Progenitor cell of endocrine pancreas (in vitro differentiated cells): ENCODE measurements around the gene TMEM184B. TPM values are rescaled to one million over a fixed set of nuclear protein-coding genes. Genes with fewer than 3 reads are reported as not detected.

Source experiments
- DNase-seq: peaks from one replicate; pipeline ENCODE4 v3.0.0; 2021; ENCODE audit warnings: low spot score; ENCODE audit not compliant: unreplicated experiment
- H3K27ac Mint-ChIP-seq: 2 replicates; pipeline ENCODE4 v1.8.0; 2021; ENCODE audit warnings: mild to moderate bottlenecking, moderate library complexity, mixed read lengths
- H3K27me3 Mint-ChIP-seq: 2 replicates; pipeline ENCODE4 v1.8.0; 2021; ENCODE audit warnings: mixed read lengths
- H3K36me3 Mint-ChIP-seq: 2 replicates; pipeline ENCODE4 v1.8.0; 2022; ENCODE audit warnings: mixed read lengths; ENCODE audit not compliant: insufficient read depth
- H3K4me1 Mint-ChIP-seq: 2 replicates; pipeline ENCODE4 v1.8.0; 2021; ENCODE audit warnings: low read depth, mixed read lengths
- H3K4me3 Mint-ChIP-seq: 2 replicates; pipeline ENCODE4 v1.8.0; 2021; ENCODE audit warnings: low read depth, mild to moderate bottlenecking, moderate library complexity, mixed read lengths
- H3K9me3 Mint-ChIP-seq: 2 replicates; pipeline ENCODE4 v1.8.0; 2021; ENCODE audit warnings: low read depth, mixed read lengths
- total RNA-seq: library from RNA; stranded (reverse); gene quantifications from 2 replicates; pipeline ENCODE4 v1.2.1, GENCODE V29; 2021
- TF ChIP-seq, protein P1 (sequence below): fragments of 200-600 bp; sonication (generic); IDR thresholded peaks from one replicate; pipeline ENCODE4 v1.5.0; 2021; ENCODE audit warnings: antibody characterized with exemption, mild to moderate bottlenecking; ENCODE audit not compliant: unreplicated experiment

Gene TMEM184B
- total RNA-seq, 1 donor from 2014 or later, result 71.7 TPM

DNA sequence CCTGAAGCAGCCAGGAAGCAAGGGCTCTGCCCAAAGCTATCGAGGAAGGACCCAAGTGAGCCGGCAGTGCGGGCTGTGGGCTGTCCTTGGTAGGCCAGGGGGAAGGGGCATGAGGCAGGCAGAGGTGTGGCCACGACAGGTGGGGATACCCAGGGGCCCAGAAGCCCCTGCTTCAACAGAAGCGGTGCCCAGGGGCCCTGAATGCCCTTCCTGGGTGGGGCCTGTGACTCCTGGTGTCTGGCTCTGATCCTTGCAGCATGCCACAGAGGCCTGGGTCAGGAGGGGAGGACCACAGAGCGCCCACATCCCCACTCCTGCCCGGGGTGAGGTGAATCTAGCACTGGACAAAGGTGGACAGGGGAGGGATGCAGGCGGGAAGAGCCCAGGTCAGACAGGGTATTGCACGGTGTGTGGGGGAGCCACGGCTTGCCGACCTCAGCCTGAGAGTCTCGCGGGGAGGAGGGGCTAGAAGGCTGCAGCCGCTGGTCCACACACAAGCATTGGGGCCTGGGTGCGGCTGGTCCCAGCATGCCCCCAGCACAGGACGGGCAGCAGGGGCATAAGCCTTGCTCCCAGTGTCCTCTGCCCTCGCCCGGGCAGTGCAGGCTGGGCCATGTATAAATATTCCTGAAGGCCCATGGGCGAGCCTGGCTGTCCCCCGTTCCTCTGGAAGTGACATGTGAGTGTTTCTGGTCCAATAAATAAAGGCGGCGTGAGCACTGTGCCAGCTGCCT, 52.0 kb downstream of the TMEM184B start:
- no peak for DNase-seq
- H3K9me3 Mint-ChIP-seq, result no peaks in the 10 kb centered on the region
- peaks cover 13% of the 10 kb centered on the region for H3K4me1 Mint-ChIP-seq

GRCh38 chr22:38220163-38220562, 52.6 kb downstream of the TMEM184B start:
- H3K4me3 Mint-ChIP-seq, result no peak overlapping the region
- H3K4me1 Mint-ChIP-seq, result peaks cover 16% of the 10 kb centered on the region
- DNase-seq, result no peak
- TF ChIP-seq, protein P1, sequence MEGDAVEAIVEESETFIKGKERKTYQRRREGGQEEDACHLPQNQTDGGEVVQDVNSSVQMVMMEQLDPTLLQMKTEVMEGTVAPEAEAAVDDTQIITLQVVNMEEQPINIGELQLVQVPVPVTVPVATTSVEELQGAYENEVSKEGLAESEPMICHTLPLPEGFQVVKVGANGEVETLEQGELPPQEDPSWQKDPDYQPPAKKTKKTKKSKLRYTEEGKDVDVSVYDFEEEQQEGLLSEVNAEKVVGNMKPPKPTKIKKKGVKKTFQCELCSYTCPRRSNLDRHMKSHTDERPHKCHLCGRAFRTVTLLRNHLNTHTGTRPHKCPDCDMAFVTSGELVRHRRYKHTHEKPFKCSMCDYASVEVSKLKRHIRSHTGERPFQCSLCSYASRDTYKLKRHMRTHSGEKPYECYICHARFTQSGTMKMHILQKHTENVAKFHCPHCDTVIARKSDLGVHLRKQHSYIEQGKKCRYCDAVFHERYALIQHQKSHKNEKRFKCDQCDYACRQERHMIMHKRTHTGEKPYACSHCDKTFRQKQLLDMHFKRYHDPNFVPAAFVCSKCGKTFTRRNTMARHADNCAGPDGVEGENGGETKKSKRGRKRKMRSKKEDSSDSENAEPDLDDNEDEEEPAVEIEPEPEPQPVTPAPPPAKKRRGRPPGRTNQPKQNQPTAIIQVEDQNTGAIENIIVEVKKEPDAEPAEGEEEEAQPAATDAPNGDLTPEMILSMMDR, result no peak
- H3K27me3 Mint-ChIP-seq, result peaks cover under 1% of the 10 kb centered on the region
- H3K27ac Mint-ChIP-seq, result peak overlapping the region; percentile 73
- no peaks in the 10 kb centered on the region for H3K9me3 Mint-ChIP-seq
- peaks cover 13% of the 10 kb centered on the region for H3K36me3 Mint-ChIP-seq

More for the DNA sequence above, 52.0 kb downstream of the TMEM184B start:
- Mint-ChIP-seq H3K4me3 (no peak overlapping the region), H3K36me3 (peaks cover 15% of the 10 kb centered on the region), H3K27ac (peak overlapping the region; percentile 69), H3K27me3 (no peaks in the 10 kb centered on the region)
- TF ChIP-seq, protein P1, result no peak

DNA sequence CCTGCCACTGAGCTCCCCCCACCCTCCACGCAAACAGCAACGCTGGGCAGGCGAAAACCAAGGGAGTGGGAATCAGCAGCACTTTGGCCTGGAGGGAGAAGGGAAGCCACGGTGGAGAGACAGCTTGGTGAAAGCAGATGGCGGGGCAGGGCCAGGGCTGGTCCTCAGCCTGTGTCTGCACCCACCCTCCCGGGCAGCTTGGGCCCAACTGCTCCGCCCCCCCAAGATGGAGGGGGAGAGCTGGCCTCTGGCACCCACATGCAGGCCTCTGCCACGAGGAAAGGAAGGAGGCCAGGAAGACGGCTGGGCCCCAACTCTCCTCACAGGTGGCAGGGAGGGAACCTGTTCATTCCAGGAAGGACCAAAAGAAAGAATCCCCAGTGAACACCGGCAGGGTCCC, 53.2 kb downstream of the TMEM184B start:
- peak overlapping the region; percentile 95 for H3K27ac Mint-ChIP-seq
- no peak for DNase-seq
- TF ChIP-seq, protein P1, result no peak
- H3K27me3 Mint-ChIP-seq, result peaks cover 4% of the 10 kb centered on the region
- H3K4me3 Mint-ChIP-seq, result no peak overlapping the region
- peaks cover 13% of the 10 kb centered on the region for H3K36me3 Mint-ChIP-seq
- no peaks in the 10 kb centered on the region for H3K9me3 Mint-ChIP-seq
- peaks cover 19% of the 10 kb centered on the region for H3K4me1 Mint-ChIP-seq

GRCh38 chr22:38218661-38219622, 53.9 kb downstream of the TMEM184B start:
- Mint-ChIP-seq H3K27ac (peak overlapping the region; percentile 95), H3K4me3 (no peak overlapping the region), H3K4me1 (peaks cover 19% of the 10 kb centered on the region), H3K9me3 (no peaks in the 10 kb centered on the region), H3K36me3 (peaks cover 13% of the 10 kb centered on the region), H3K27me3 (peaks cover 9% of the 10 kb centered on the region)
- DNase-seq, result peak; percentile 34
- TF ChIP-seq, protein P1, result no peak
